ENCODE data around the gene ATP6V1A.

Gene ATP6V1A

DNA sequence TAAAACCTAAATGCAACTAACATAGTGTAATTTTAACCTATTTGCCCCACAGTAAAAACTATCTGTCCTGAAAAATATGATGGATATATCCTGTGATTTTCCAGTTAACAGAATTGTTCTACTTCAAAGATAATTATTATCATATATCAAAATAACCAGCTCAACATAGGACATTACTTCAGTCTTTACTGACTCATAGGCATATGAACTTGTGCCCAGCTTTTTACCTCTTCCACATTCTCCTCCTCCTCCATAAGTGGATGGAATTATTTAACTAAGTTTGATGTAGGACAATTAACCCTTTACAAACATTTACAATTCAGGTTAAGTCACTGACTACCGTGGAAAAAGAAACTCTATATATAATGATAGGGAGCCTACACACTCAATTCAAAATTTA lies 27.5 kb upstream of the ATP6V1A start:
- no peaks in the 10 kb centered on the region for H3K36me3 ChIP-seq (ENCODE audit: control insufficient read depth, insufficient read depth, low read length)
- no peaks in the 10 kb centered on the region for H3K27me3 ChIP-seq (ENCODE audit: control insufficient read depth, insufficient read depth, low read length)
- H3K4me2 ChIP-seq (ENCODE audit: low read length): no peak overlapping the region
- no peak overlapping the region for H3K4me3 ChIP-seq (ENCODE audit: low read depth, low read length)
- H3K79me2 ChIP-seq: no peaks in the 10 kb centered on the region
- H3K4me1 ChIP-seq: no peaks in the 10 kb centered on the region
- H2AFZ ChIP-seq: no peak overlapping the region
- H3K9me3 ChIP-seq (ENCODE audit: control insufficient read depth, low read length): no peaks in the 10 kb centered on the region
- H3K27ac ChIP-seq: no peak overlapping the region
- H3K9ac ChIP-seq: no peak overlapping the region
- TF ChIP-seq, protein P1, sequence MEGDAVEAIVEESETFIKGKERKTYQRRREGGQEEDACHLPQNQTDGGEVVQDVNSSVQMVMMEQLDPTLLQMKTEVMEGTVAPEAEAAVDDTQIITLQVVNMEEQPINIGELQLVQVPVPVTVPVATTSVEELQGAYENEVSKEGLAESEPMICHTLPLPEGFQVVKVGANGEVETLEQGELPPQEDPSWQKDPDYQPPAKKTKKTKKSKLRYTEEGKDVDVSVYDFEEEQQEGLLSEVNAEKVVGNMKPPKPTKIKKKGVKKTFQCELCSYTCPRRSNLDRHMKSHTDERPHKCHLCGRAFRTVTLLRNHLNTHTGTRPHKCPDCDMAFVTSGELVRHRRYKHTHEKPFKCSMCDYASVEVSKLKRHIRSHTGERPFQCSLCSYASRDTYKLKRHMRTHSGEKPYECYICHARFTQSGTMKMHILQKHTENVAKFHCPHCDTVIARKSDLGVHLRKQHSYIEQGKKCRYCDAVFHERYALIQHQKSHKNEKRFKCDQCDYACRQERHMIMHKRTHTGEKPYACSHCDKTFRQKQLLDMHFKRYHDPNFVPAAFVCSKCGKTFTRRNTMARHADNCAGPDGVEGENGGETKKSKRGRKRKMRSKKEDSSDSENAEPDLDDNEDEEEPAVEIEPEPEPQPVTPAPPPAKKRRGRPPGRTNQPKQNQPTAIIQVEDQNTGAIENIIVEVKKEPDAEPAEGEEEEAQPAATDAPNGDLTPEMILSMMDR (IDR thresholded peaks at IDR 0.05): no peak

DNA sequence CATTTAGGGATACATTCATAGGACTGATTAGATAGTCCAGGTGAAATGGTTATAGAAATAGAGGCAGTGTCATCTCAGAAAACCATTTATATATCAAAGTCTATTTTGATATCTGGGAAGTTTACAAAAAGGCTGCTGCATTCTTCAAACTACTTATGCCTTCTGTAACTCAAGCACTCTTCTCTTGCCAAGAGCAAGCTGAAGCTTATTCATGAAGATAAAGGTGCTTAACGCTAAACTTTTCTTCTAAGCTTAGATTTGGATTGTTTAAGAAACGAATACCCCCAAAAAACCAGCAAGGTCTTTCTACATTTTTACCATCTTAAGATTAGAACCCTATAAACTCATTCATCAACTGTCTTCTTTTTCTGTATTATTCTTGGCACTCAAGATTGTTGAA lies 27.1 kb upstream of the ATP6V1A start:
- Histone ChIP-seq H3K79me2 (peaks cover 4% of the 10 kb centered on the region), H3K4me2 (ENCODE audit: low read length) (no peak overlapping the region), H3K36me3 (ENCODE audit: control insufficient read depth, insufficient read depth, low read length) (no peaks in the 10 kb centered on the region), H3K27ac (no peak overlapping the region), H3K27me3 (ENCODE audit: control insufficient read depth, insufficient read depth, low read length) (no peaks in the 10 kb centered on the region), H3K9ac (no peak overlapping the region), H3K4me1 (no peaks in the 10 kb centered on the region), H3K4me3 (ENCODE audit: low read depth, low read length) (no peak overlapping the region), H2AFZ (no peak overlapping the region), H3K9me3 (ENCODE audit: control insufficient read depth, low read length) (no peaks in the 10 kb centered on the region)
- TF ChIP-seq, protein P1 (IDR thresholded peaks at IDR 0.05): no peak

DNA sequence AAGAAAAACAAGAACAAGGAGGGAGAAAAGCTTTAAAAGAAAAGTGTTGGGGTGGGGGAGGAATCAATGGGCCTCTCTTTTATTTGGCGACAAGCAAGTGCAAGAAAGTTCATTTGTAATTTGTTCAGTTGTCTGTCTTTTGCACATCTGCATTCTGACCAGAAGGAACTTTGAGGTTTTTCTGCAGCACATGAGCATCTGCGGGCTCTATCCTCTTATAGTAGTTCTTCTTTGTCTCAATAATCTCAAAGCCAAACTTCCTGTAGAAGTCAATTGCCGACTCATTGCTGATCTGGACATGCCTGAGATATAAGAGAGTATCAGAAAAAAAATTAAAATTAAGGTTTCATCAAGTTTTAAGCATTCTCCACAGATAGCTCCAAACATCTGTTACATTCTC lies 25.2 kb upstream of the ATP6V1A start:
- Histone ChIP-seq H3K9me3 (ENCODE audit: control insufficient read depth, low read length) (no peaks in the 10 kb centered on the region), H3K27ac (no peak overlapping the region), H3K4me3 (ENCODE audit: low read depth, low read length) (no peak overlapping the region), H3K4me1 (no peaks in the 10 kb centered on the region), H3K4me2 (ENCODE audit: low read length) (no peak overlapping the region), H3K27me3 (ENCODE audit: control insufficient read depth, insufficient read depth, low read length) (no peaks in the 10 kb centered on the region), H3K79me2 (peaks cover 8% of the 10 kb centered on the region), H3K36me3 (ENCODE audit: control insufficient read depth, insufficient read depth, low read length) (no peaks in the 10 kb centered on the region), H3K9ac (no peak overlapping the region), H2AFZ (no peak overlapping the region)
- TF ChIP-seq, protein P1 (IDR thresholded peaks at IDR 0.05): no peak

DNA sequence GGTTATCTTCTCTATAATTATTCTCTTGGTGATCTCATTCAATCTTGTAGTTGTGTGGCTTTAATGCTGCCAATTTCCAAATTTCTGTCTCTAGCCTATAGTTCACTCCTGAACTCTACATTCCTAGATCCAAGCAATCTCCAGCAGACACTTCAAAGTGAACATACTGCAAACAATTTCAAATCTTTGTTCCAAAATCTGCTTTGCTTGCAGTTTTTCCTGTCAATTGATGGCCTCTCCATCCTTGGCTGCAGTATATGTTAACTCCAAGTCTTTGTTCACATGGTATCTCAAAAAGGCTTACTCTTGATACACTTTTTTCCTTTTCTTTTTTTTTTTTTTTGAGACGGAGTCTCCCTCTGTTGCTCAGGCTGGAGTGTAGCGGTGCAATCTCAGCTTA lies 18.2 kb upstream of the ATP6V1A start:
- H3K79me2 ChIP-seq: peaks cover 25% of the 10 kb centered on the region
- no peak overlapping the region for H3K4me2 ChIP-seq (ENCODE audit: low read length)
- no peaks in the 10 kb centered on the region for H3K9me3 ChIP-seq (ENCODE audit: control insufficient read depth, low read length)
- no peaks in the 10 kb centered on the region for H3K36me3 ChIP-seq (ENCODE audit: control insufficient read depth, insufficient read depth, low read length)
- TF ChIP-seq, protein P1 (IDR thresholded peaks at IDR 0.05): no peak
- H3K4me1 ChIP-seq: peaks cover 4% of the 10 kb centered on the region
- no peak overlapping the region for H3K9ac ChIP-seq
- no peak overlapping the region for H2AFZ ChIP-seq
- H3K27ac ChIP-seq: no peak overlapping the region
- H3K4me3 ChIP-seq (ENCODE audit: low read depth, low read length): no peak overlapping the region
- H3K27me3 ChIP-seq (ENCODE audit: control insufficient read depth, insufficient read depth, low read length): no peaks in the 10 kb centered on the region

DNA sequence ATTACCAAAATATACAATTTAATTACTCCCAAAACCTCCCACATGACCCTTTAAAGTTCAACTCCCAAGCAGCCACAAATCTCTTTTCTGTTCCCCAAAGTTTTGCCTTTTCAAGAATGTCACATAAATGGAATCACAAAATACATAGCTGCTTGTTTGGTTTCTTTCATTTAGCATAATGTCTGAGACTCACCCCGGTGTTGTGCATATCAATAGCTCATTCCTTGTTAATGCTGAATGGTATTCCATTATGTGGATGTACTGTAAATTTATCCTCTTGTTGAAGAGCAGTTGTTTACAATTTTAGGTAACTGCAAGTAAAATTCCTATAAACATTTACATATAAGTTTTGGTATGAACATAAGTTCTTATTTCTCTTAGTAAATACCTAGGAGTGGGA lies 16.3 kb upstream of the ATP6V1A start:
- Histone ChIP-seq H3K79me2 (peaks cover 22% of the 10 kb centered on the region), H3K27ac (no peak overlapping the region), H3K4me1 (peaks cover 4% of the 10 kb centered on the region), H3K9me3 (ENCODE audit: control insufficient read depth, low read length) (no peaks in the 10 kb centered on the region), H3K4me3 (ENCODE audit: low read depth, low read length) (no peak overlapping the region), H3K36me3 (ENCODE audit: control insufficient read depth, insufficient read depth, low read length) (no peaks in the 10 kb centered on the region), H3K9ac (no peak overlapping the region), H3K27me3 (ENCODE audit: control insufficient read depth, insufficient read depth, low read length) (no peaks in the 10 kb centered on the region), H2AFZ (no peak overlapping the region), H3K4me2 (ENCODE audit: low read length) (no peak overlapping the region)
- TF ChIP-seq, protein P1 (IDR thresholded peaks at IDR 0.05): no peak
